ENCODE results near the gene GASK1A. TPM values are rescaled to one million over a fixed set of nuclear protein-coding genes. Genes with fewer than 3 reads are reported as not detected.

The GASK1A gene
- total RNA-seq, 1 experiment from 2014 or later, result 5.4 TPM

- H4K20me1 ChIP-seq (ENCODE audit: control insufficient read depth, insufficient read depth, insufficient read length), result no peaks in the 10 kb centered on the region
- H4K5ac ChIP-seq (ENCODE audit: insufficient read length, low read depth, low read length), result no peak overlapping the region
- H3T11ph ChIP-seq (ENCODE audit: low read length), result no peak overlapping the region
- Mint-ChIP-seq H3K27ac (no peak overlapping the region; a peak in 1 of 7 replicates), H3K4me3 (no peak overlapping the region), H3K27me3 (ENCODE audit: low read depth) (no peaks in the 10 kb centered on the region), H3K4me1 (peaks cover 20 to 23% of the 10 kb centered on the region in 2 experiments; a peak in 3 of 4 replicates), H3K36me3 (ENCODE audit: insufficient read depth in 1 of 3, low read depth in 3 of 3) (no peaks in the 10 kb centered on the region; a peak in 1 of 7 replicates), H3K9me3 (no peaks in the 10 kb centered on the region)
- H2BK5ac ChIP-seq (ENCODE audit: insufficient read length, low read length), result no peak overlapping the region
- DNase-seq, result no peak
- no peak overlapping the region for H2AK5ac ChIP-seq (ENCODE audit: insufficient read length, low read length)
- H2AFZ ChIP-seq (ENCODE audit: low read length), result no peak overlapping the region
- no peaks in the 10 kb centered on the region for H3K79me1 ChIP-seq (ENCODE audit: insufficient read depth, low read depth, low read length, poor library complexity, severe bottlenecking)
- H2BK12ac ChIP-seq (ENCODE audit: insufficient read length, low read depth, low read length), result no peak overlapping the region
- H3K18ac ChIP-seq (ENCODE audit: insufficient read length, low read depth, low read length), result no peak overlapping the region
- no peak overlapping the region for H3K14ac ChIP-seq (ENCODE audit: insufficient read depth, low read length)
- no peaks in the 10 kb centered on the region for H3K23me2 ChIP-seq (ENCODE audit: insufficient read length, low read depth, low read length, poor library complexity, severe bottlenecking)
- H4K8ac ChIP-seq (replicated peaks; ENCODE audit: insufficient read length, low read depth, low read length), result no peak overlapping the region
- WGBS (ENCODE audit: extremely low coverage, insufficient read length, low lambda C conversion rate), result no CpG with 5 or more reads among the region's 2 CpGs
- H3K4ac ChIP-seq (ENCODE audit: low read depth, low read length), result no peak overlapping the region
- no peak for TF ChIP-seq CTCF (conservative IDR thresholded peaks at IDR 0.05)
- H3K4me2 ChIP-seq (ENCODE audit: insufficient read depth, insufficient read length, low read length), result no peak overlapping the region
- no peak overlapping the region for H3K9ac ChIP-seq (ENCODE audit: extremely low read depth, insufficient read length, low read length)
- no peaks in the 10 kb centered on the region for H3K4me1 ChIP-seq (ENCODE audit: insufficient read depth, low read length)
- H3K9me3 ChIP-seq (ENCODE audit: control insufficient read depth, low read depth, low read length), result no peaks in the 10 kb centered on the region
- no peak overlapping the region for H2BK15ac ChIP-seq (ENCODE audit: low read depth, low read length)
- no peak overlapping the region for H3K27ac ChIP-seq (ENCODE audit: insufficient read length, low read depth, low read length)
- H3K56ac ChIP-seq (ENCODE audit: insufficient read length, low read depth, low read length), result no peak overlapping the region
- no peak overlapping the region for H2BK120ac ChIP-seq (ENCODE audit: low read depth, low read length, poor library complexity, severe bottlenecking)
- no peaks in the 10 kb centered on the region for H3K79me2 ChIP-seq (ENCODE audit: insufficient read depth, low read length)
- no peak overlapping the region for H3K23ac ChIP-seq (ENCODE audit: insufficient read length, low read depth, low read length)
- H3K27me3 ChIP-seq (ENCODE audit: insufficient read depth, low read length), result no peaks in the 10 kb centered on the region
- H2BK20ac ChIP-seq (ENCODE audit: low read depth, low read length, poor library complexity, severe bottlenecking), result no peak overlapping the region
- H4K91ac ChIP-seq (ENCODE audit: insufficient read length, low read depth, low read length), result no peak overlapping the region
Measured at GRCh38 chr3:43094381-43094780, 115.3 kb downstream of the GASK1A start.

Data from H9 (cell line).